Lung (tissue), 12 donors: ENCODE measurements around the gene MTHFD2L. TPM values are rescaled to one million over a fixed set of nuclear protein-coding genes. Genes with fewer than 3 reads are reported as not detected.
"Not testable (repeated sequence)": the region's sequence is repeated elsewhere in the genome, so short reads cannot be mapped to it uniquely, and the experiment has no call there.

Source experiments
- ATAC-seq: fragments of 200-7000 bp; cut with Tn5 transposase; one replicate; pipeline ENCODE4 v1.9.1; 2020; ENCODE audit warnings: moderate number of reproducible peaks; ENCODE audit not compliant: insufficient read depth, low FRiP score
- DNase-seq, 3 donors: peaks; one replicate each; pipeline ENCODE4 v3.0.0-alpha.2; 2013 to 2017
- H3K27ac ChIP-seq, 2 donors: one replicate each; pipeline ENCODE4 v1.5.1; 2013; ENCODE audit warnings: mild to moderate bottlenecking in 2 of 2, moderate library complexity in 2 of 2, control low read depth in 1 of 2, inconsistent platforms in 1 of 2, low read depth in 1 of 2, low read length in 1 of 2
- H3K27me3 ChIP-seq, 3 donors: one replicate each; pipeline ENCODE4 v1.5.1; 2013; ENCODE audit warnings: low read length in 2 of 3; ENCODE audit not compliant: control insufficient read depth in 3 of 3, insufficient read depth in 3 of 3
- H3K36me3 ChIP-seq, 4 donors: one replicate each; pipeline ENCODE4 v1.5.1; 2013; ENCODE audit warnings: low read length in 4 of 4, mild to moderate bottlenecking in 1 of 4, moderate library complexity in 1 of 4; ENCODE audit not compliant: control insufficient read depth in 4 of 4, insufficient read depth in 4 of 4
- H3K4me1 ChIP-seq, 5 donors: one replicate each; pipeline ENCODE4 v1.5.1; 2013; ENCODE audit warnings: low read length in 5 of 5, mild to moderate bottlenecking in 2 of 5, moderate library complexity in 1 of 5; ENCODE audit not compliant: control insufficient read depth in 5 of 5, insufficient read depth in 5 of 5
- H3K4me3 ChIP-seq: one replicate; pipeline ENCODE4 v1.5.1; 2013; ENCODE audit warnings: mild to moderate bottlenecking, control low read depth, moderate library complexity
- H3K9ac ChIP-seq, 2 donors: one replicate each; pipeline ENCODE4 v1.5.1; 2013; ENCODE audit warnings: low read length in 2 of 2, control low read depth in 1 of 2; ENCODE audit not compliant: insufficient read depth in 1 of 2
- H3K9me3 ChIP-seq, 4 donors: one replicate each; pipeline ENCODE4 v1.5.1; 2013; ENCODE audit warnings: low read length in 3 of 4, mild to moderate bottlenecking in 1 of 4, moderate library complexity in 1 of 4; ENCODE audit not compliant: control insufficient read depth in 4 of 4, insufficient read depth in 3 of 4
- WGBS, 2 donors: extraction: QIAGEN DNeasy Blood & Tissue Kit; methylation state at CpG; one replicate each; pipeline ENCODE4 v1.1.7; 2013; 5-methylcytosine and 5-hydroxymethylcytosine counted together
- polyA plus RNA-seq, 2 donors: library from polyadenylated mRNA; stranded (reverse); fragments of 200-250 nt; gene quantifications; one replicate each; pipeline ENCODE4 v1.2.1, GENCODE V29; 2013
- total RNA-seq, 2 donors: library from RNA; depleted of rRNA in 1 of 2; stranded (reverse); fragments of >200 nt in 1 of 2; gene quantifications; one replicate each; pipeline ENCODE4 v1.2.1, GENCODE V29; 2014 to 2021
- TF ChIP-seq, protein P1 (sequence below): IDR thresholded peaks from 2 replicates; pipeline ENCODE4 v1.5.1; 2012; ENCODE audit warnings: mild to moderate bottlenecking; ENCODE audit errors: control extremely low read depth, extremely low read depth
- donor health status: control.
- donor health status: control.
- donor health status: Bipolar disorder and iron deficiency.
- donor health status: healthy.
- donor health status: DM: yes; HTN: yes; CAD: no.

MTHFD2L gene
- total and polyA plus RNA-seq, 4 donors: 11.9 to 32.1 (median 15.4) TPM

- TF ChIP-seq, protein P1, sequence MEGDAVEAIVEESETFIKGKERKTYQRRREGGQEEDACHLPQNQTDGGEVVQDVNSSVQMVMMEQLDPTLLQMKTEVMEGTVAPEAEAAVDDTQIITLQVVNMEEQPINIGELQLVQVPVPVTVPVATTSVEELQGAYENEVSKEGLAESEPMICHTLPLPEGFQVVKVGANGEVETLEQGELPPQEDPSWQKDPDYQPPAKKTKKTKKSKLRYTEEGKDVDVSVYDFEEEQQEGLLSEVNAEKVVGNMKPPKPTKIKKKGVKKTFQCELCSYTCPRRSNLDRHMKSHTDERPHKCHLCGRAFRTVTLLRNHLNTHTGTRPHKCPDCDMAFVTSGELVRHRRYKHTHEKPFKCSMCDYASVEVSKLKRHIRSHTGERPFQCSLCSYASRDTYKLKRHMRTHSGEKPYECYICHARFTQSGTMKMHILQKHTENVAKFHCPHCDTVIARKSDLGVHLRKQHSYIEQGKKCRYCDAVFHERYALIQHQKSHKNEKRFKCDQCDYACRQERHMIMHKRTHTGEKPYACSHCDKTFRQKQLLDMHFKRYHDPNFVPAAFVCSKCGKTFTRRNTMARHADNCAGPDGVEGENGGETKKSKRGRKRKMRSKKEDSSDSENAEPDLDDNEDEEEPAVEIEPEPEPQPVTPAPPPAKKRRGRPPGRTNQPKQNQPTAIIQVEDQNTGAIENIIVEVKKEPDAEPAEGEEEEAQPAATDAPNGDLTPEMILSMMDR: no peak
- peaks cover 0 to 2% (median under 1%) of the 10 kb centered on the region in 4 donors for H3K9me3 ChIP-seq
- no peak overlapping the region for H3K4me3 ChIP-seq
- H3K27ac ChIP-seq: no peak overlapping the region
- H3K27me3 ChIP-seq: no peaks in the 10 kb centered on the region
- H3K36me3 ChIP-seq: no peaks in the 10 kb centered on the region
- no peaks in the 10 kb centered on the region for H3K4me1 ChIP-seq
- no peak overlapping the region for H3K9ac ChIP-seq
- ATAC-seq: no peak
- 28 to 41% methylated on average over 4 of the region's 4 CpGs for WGBS, 2 donors
- peak in 1 of 3 donors; percentile 27 for DNase-seq
Measured at GRCh38 chr4:74338792-74339333, 180.9 kb downstream of the MTHFD2L start.

DNA sequence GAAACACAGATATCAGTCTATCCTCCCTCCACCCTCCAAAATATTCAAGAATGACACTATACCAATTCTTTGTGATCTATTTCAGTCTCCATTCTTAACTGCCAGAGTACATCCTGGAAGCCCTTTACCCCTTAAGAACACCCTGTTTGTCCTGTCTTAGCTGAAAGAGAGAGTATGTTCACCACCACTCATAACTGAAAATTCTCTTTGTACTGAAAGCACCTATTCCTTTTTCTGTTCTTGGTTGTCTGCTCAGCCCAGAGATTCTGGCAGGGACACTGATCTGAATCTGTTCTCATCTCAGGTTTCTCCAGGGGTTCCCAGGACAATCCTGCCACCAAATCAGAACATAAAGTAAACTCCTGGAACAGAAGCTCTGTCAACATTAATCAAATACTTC lies 181.6 kb downstream of the MTHFD2L start:
- Histone ChIP-seq H3K4me3 (no peak overlapping the region), H3K4me1 (no peaks in the 10 kb centered on the region), H3K36me3 (no peaks in the 10 kb centered on the region), H3K9ac (no peak overlapping the region), H3K9me3 (peaks cover 0 to 6% (median 5%) of the 10 kb centered on the region in 4 donors), H3K27me3 (no peaks in the 10 kb centered on the region), H3K27ac (no peak overlapping the region)
- ATAC-seq: no peak
- DNase-seq: no peak
- TF ChIP-seq, protein P1: no peak

DNA sequence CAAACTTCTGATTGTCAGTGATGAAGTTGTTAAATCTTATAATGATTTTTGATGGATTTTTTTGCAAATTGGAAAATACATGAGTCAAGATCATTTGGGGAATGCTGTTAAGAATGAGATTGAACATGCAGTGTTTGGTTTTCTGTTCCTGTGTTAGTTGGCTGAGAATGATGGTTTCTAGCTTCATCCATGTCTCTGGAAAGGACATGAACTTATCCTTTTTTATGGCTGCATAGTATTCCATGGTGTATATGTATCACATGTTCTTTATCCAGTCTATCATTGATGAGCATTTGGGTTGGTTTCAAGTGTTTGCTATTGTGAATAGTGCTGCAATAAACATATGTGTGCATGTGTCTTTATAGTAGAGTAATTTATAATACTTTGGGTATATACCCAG lies 182.5 kb downstream of the MTHFD2L start:
- H3K27ac ChIP-seq, H3K9me3 ChIP-seq, H3K4me1 ChIP-seq, H3K4me3 ChIP-seq, H3K36me3 ChIP-seq, ATAC-seq, DNase-seq, H3K27me3 ChIP-seq, H3K9ac ChIP-seq: not testable (repeated sequence)

GRCh38 chr4:74344031-74344430 lies 186.1 kb downstream of the MTHFD2L start:
- H3K4me1 ChIP-seq: no peaks in the 10 kb centered on the region
- ATAC-seq (no peak), DNase-seq (no peak)
- H3K9ac ChIP-seq: no peak overlapping the region
- 81 to 88% methylated on average over 1 of the region's 1 CpG for WGBS, 2 donors
- H3K9me3 ChIP-seq: peaks cover 0 to 9% (median 7%) of the 10 kb centered on the region in 4 donors
- H3K4me3 ChIP-seq: no peak overlapping the region
- TF ChIP-seq, protein P1: no peak
- no peak overlapping the region for H3K27ac ChIP-seq
- no peaks in the 10 kb centered on the region for H3K27me3 ChIP-seq
- no peaks in the 10 kb centered on the region for H3K36me3 ChIP-seq

Other genes with a start within 250 kb of the MTHFD2L start
- 1 to 10 TPM; 2.1 to 8.5 TPM for gene PF4, start 176.1 kb upstream of the MTHFD2L start, total RNA-seq
- gene PF4, start 176.1 kb upstream of the MTHFD2L start, polyA plus RNA-seq: 10 to 100 TPM in 1 of 2 donors, 1 to 10 TPM in 1; 1.5 to 15.7 TPM
- 10 to 100 TPM in 1 of 2 donors, 1 to 10 TPM in 1; 2.5 to 43.5 TPM for gene PPBP, start 169.9 kb upstream of the MTHFD2L start, total RNA-seq
- gene PPBP, start 169.9 kb upstream of the MTHFD2L start, polyA plus RNA-seq: 10 to 100 TPM in 1 of 2 donors, 1 to 10 TPM in 1; 1.9 to 12.3 TPM
- 10 to 100 TPM; 48.5 to 52.8 TPM for gene CXCL5, start 159.4 kb upstream of the MTHFD2L start, total RNA-seq
- 10 to 100 TPM in 1 of 2 donors, 1 to 10 TPM in 1; 1.6 to 32.0 TPM for gene CXCL5, start 159.4 kb upstream of the MTHFD2L start, polyA plus RNA-seq
- gene CXCL3, start 119.4 kb upstream of the MTHFD2L start, total RNA-seq: 10 to 100 TPM in 1 of 2 donors, 1 to 10 TPM in 1; 9.4 to 37.0 TPM
- 10 to 100 TPM; 11.3 to 77.7 TPM for gene CXCL3, start 119.4 kb upstream of the MTHFD2L start, polyA plus RNA-seq
- 100 to 1,000 TPM in 1 of 2 donors, 10 to 100 TPM in 1; 82.2 to 127 TPM for gene CXCL2, start 58.9 kb upstream of the MTHFD2L start, total RNA-seq
- gene CXCL2, start 58.9 kb upstream of the MTHFD2L start, polyA plus RNA-seq: 100 to 1,000 TPM in 1 of 2 donors, 10 to 100 TPM in 1; 98.4 to 291 TPM
- 1 to 10 TPM in 1 of 2 donors, under 1 TPM in 1; 0.98 to 2.3 TPM for gene EPGN, start 150.4 kb downstream of the MTHFD2L start, total RNA-seq
- 1 to 10 TPM in 1 of 2 donors, under 1 TPM in 1; 0.79 to 3.0 TPM for gene EPGN, start 150.4 kb downstream of the MTHFD2L start, polyA plus RNA-seq
- under 1 TPM; 0.31 to 0.37 TPM for gene EREG, start 207.0 kb downstream of the MTHFD2L start, total RNA-seq
- gene EREG, start 207.0 kb downstream of the MTHFD2L start, polyA plus RNA-seq: 1 to 10 TPM in 1 of 2 donors, under 1 TPM in 1; 0.14 to 4.0 TPM